ENCODE measurements around the gene SF3B3.

- TF ChIP-seq EZH2phosphoT487 (IDR thresholded peaks at IDR 0.05; ENCODE audit: low read depth) (no peak), CTCF (IDR thresholded peaks at IDR 0.05; ENCODE audit: low read depth, low read length) (no peak)
Observed at GRCh38 chr16:70572926-70573270, 49.3 kb downstream of the SF3B3 start.
